Transverse colon (tissue), 4 donors: Measurements from ENCODE around the gene LRRC47. TPM values are rescaled to one million over a fixed set of nuclear protein-coding genes. Genes with fewer than 3 reads are reported as not detected.

Source experiments
- DNase-seq: peaks from one replicate; pipeline ENCODE4 v3.0.0-alpha.2; 2019
- H3K27ac ChIP-seq, 4 donors: fragments of 200-600 bp; sonication (generic); 2 replicates each; pipeline ENCODE4 v1.5.1; 2016 to 2018; ENCODE audit warnings: inconsistent platforms in 4 of 4
- H3K27me3 ChIP-seq: fragments of 200-600 bp; sonication (generic); 2 replicates; pipeline ENCODE4 v1.5.1; 2017; ENCODE audit warnings: inconsistent platforms
- H3K36me3 ChIP-seq, 4 donors: fragments of 200-600 bp; sonication (generic); 2 replicates each; pipeline ENCODE4 v1.5.1; 2017 to 2019; ENCODE audit warnings: inconsistent platforms in 4 of 4
- H3K4me1 ChIP-seq, 4 donors: fragments of 200-600 bp; sonication (generic); 2 replicates each; pipeline ENCODE4 v1.5.1; 2017 to 2020; ENCODE audit warnings: inconsistent platforms in 4 of 4
- H3K4me3 ChIP-seq, 4 donors: fragments of 200-600 bp; sonication (generic); 1 replicate in 1 of 4; 2 replicates in 3 of 4; pipeline versions ENCODE4 v1.5.1 to v1.6.1; 2017 to 2019; ENCODE audit warnings: inconsistent platforms in 4 of 4
- H3K9me3 ChIP-seq, 2 donors: fragments of 200-600 bp; sonication (generic); 2 replicates each; pipeline ENCODE4 v1.5.1; 2017 to 2019; ENCODE audit warnings: inconsistent platforms in 2 of 2
- CTCF ChIP-seq, 5 experiments: fragments of 200-600 bp in 3 of 5; fragments of 450-650 bp in 2 of 5; sonication (generic) in 3 of 5; IDR thresholded peaks; 1 replicate in 2 of 5; 2 replicates in 3 of 5; pipeline ENCODE4 v1.5.1; 2016 to 2017; ENCODE audit warnings: antibody characterized with exemption in 5 of 5, inconsistent platforms in 3 of 5, mild to moderate bottlenecking in 2 of 5, moderate library complexity in 1 of 5
- EP300 ChIP-seq: sonication (generic); formaldehyde crosslinking; IDR thresholded peaks from one replicate; pipeline ENCODE4 v1.6.1; 2017; ENCODE audit warnings: antibody characterized with exemption, low read depth
- POLR2A ChIP-seq: fragments of 450-650 bp; IDR thresholded peaks from one replicate; pipeline ENCODE4 v1.6.1; 2016; ENCODE audit warnings: antibody characterized with exemption, mild to moderate bottlenecking, moderate library complexity
- POLR2AphosphoS5 ChIP-seq, 3 donors: sonication (generic); formaldehyde crosslinking; IDR thresholded peaks; one replicate each; pipeline ENCODE4 v1.6.1; 2016; ENCODE audit warnings: antibody characterized with exemption in 3 of 3
- WGBS, 2 donors: methylation state at CpG; one replicate each; pipeline ENCODE4 v1.1.5; 2018; ENCODE audit warnings: low coverage in 1 of 2; 5-methylcytosine and 5-hydroxymethylcytosine counted together
- in situ Hi-C, 4 donors: fragments of 200-750 bp; cut with MboI; loops; one replicate each; pipeline versions ENCODE4 v1.15.0 to v1.15.1; 2017; ENCODE audit warnings: low sequenced_read_pairs in 3 of 4, low pct_ligation_motif_present in 1 of 4, low pct_unique_long_range_greater_than_20kb in 1 of 4
- intact Hi-C: fragments of 100-400 bp; cut with DNase I; formaldehyde crosslinking; loops from one replicate; pipeline ENCODE4 v1.15.1; 2023; ENCODE audit warnings: low total_unique reads
- total RNA-seq, 4 donors: library from RNA; depleted of rRNA; stranded (reverse); fragments of >200 nt; gene quantifications; one replicate each; pipeline ENCODE4 v1.1.0, GENCODE V29; 2016

The LRRC47 gene
- total RNA-seq, 4 donors from 2014 or later: 30.6 to 50.5 (median 38.0) TPM

- Histone ChIP-seq H3K36me3 (no peaks in the 10 kb centered on the region), H3K4me1 (no peaks in the 10 kb centered on the region), H3K9me3 (no peaks in the 10 kb centered on the region), H3K4me3 (no peak overlapping the region), H3K27me3 (peaks cover 18% of the 10 kb centered on the region), H3K27ac (no peak overlapping the region)
- in situ Hi-C loops: no loop called here
- no peak for TF ChIP-seq EP300
- TF ChIP-seq POLR2AphosphoS5 (IDR thresholded peaks at IDR 0.05): no peak
- no peak for TF ChIP-seq POLR2A
- no peak for TF ChIP-seq CTCF (IDR thresholded peaks at IDR 0.05)
- 85 to 100% methylated on average over 1 to 12 of the region's 12 CpGs for WGBS, 2 donors
- no peak for DNase-seq
- intact Hi-C loops: no loop called here
These were observed 61.1 kb downstream of the LRRC47 start for GRCh38 chr1:3735027-3735681.

GRCh38 chr1:3734602-3735001, 61.7 kb downstream of the LRRC47 start:
- Histone ChIP-seq H3K36me3 (no peaks in the 10 kb centered on the region), H3K27ac (no peak overlapping the region), H3K4me1 (no peaks in the 10 kb centered on the region), H3K9me3 (no peaks in the 10 kb centered on the region), H3K27me3 (peaks cover 18% of the 10 kb centered on the region), H3K4me3 (no peak overlapping the region)
- 87% methylated on average over 16 of the region's 16 CpGs; no CpG with 5 or more reads in 1 of the 2 donors for WGBS, 2 donors
- intact Hi-C loops (no loop called here), in situ Hi-C loops (no loop called here)
- DNase-seq: no peak
- TF ChIP-seq EP300 (no peak), CTCF (IDR thresholded peaks at IDR 0.05) (no peak), POLR2AphosphoS5 (IDR thresholded peaks at IDR 0.05) (no peak), POLR2A (no peak)

GRCh38 chr1:3733883-3734589, 62.3 kb downstream of the LRRC47 start:
- Histone ChIP-seq H3K4me1 (no peaks in the 10 kb centered on the region), H3K36me3 (no peaks in the 10 kb centered on the region), H3K4me3 (no peak overlapping the region), H3K27me3 (peaks cover 18% of the 10 kb centered on the region), H3K27ac (no peak overlapping the region), H3K9me3 (no peaks in the 10 kb centered on the region)
- 60 to 75% methylated on average over 1 to 10 of the region's 17 CpGs for WGBS, 2 donors
- in situ Hi-C loops (no loop called here), intact Hi-C loops (no loop called here)
- DNase-seq: no peak
- TF ChIP-seq POLR2A (no peak), EP300 (no peak), POLR2AphosphoS5 (IDR thresholded peaks at IDR 0.05) (no peak), CTCF (IDR thresholded peaks at IDR 0.05) (no peak)

GRCh38 chr1:3733094-3733882, 63.0 kb downstream of the LRRC47 start:
- no peak for DNase-seq
- no peak overlapping the region for H3K4me3 ChIP-seq
- no peak overlapping the region for H3K27ac ChIP-seq
- H3K36me3 ChIP-seq: no peaks in the 10 kb centered on the region
- WGBS, 2 donors: 78% methylated on average over 29 of the region's 29 CpGs; no CpG with 5 or more reads in 1 of the 2 donors
- in situ Hi-C loops (no loop called here), intact Hi-C loops (no loop called here)
- H3K4me1 ChIP-seq: no peaks in the 10 kb centered on the region
- TF ChIP-seq EP300 (no peak), CTCF (IDR thresholded peaks at IDR 0.05) (no peak), POLR2A (no peak), POLR2AphosphoS5 (IDR thresholded peaks at IDR 0.05) (no peak)
- no peaks in the 10 kb centered on the region for H3K9me3 ChIP-seq
- H3K27me3 ChIP-seq: peaks cover 18% of the 10 kb centered on the region
